Upper lobe of right lung (tissue), 1 donor: ENCODE results near the gene ZFR. TPM values are rescaled to one million over a fixed set of nuclear protein-coding genes. Genes with fewer than 3 reads are reported as not detected.

Experiments
- ATAC-seq: fragments of 200-7000 bp; cut with Tn5 transposase; one replicate; pipeline ENCODE4 v1.9.1; 2020; ENCODE audit warnings: mild to moderate bottlenecking, moderate library complexity
- DNase-seq: peaks from one replicate; pipeline ENCODE4 v3.0.0-alpha.2; 2020
- H3K27ac ChIP-seq: fragments of 200-600 bp; one replicate; pipeline ENCODE4 v1.8.0; 2022
- H3K27me3 ChIP-seq: fragments of 200-600 bp; one replicate; pipeline ENCODE4 v1.8.0; 2022; ENCODE audit warnings: mild to moderate bottlenecking
- H3K36me3 ChIP-seq: fragments of 200-600 bp; one replicate; pipeline ENCODE4 v1.8.0; 2022
- H3K4me1 ChIP-seq: fragments of 200-600 bp; one replicate; pipeline ENCODE4 v1.8.0; 2022
- H3K4me3 ChIP-seq: fragments of 200-600 bp; one replicate; pipeline ENCODE4 v1.8.0; 2022; ENCODE audit warnings: mild to moderate bottlenecking
- H3K9me3 ChIP-seq: fragments of 200-600 bp; one replicate; pipeline ENCODE4 v1.8.0; 2022
- CTCF ChIP-seq: fragments of 200-600 bp; IDR thresholded peaks from one replicate; pipeline ENCODE4 v1.8.0; 2022; ENCODE audit warnings: antibody characterized with exemption
- intact Hi-C: fragments of 100-400 bp; cut with DNase I; formaldehyde crosslinking; loops from one replicate; pipeline ENCODE4 v1.11.0; 2022
- total RNA-seq: library from RNA; stranded (reverse); fragmentation: NEBNext Ultra II Directional; extraction: Animal tissue kit (Norgen Biotek cat#: 25700); gene quantifications from one replicate; pipeline ENCODE4 v1.2.1, GENCODE V29; 2021
- donor health status: DM: no; HTN: yes; CAD: no; lungs with severe emphysema.

ZFR gene
- total RNA-seq, 1 donor from 2014 or later: 60.4 TPM

DNA sequence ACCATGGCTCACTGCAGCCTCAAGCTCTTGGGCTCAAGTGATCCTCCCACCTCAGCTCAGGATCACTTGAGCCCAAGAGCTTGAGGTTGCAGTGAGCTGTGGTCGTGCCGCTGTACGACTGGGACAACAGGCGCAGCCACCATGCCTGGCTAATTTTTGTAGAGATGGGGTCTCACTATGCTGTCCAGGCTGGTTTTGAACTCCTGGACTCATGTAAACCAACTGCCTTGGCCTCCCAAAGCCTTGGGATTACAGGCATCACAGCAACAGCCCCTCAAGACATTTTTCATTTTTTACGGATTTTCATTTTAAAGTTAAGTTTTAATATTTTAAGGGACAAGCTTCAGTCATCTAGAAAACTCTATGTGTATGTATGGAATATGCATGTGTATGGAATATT is 78.9 kb downstream of the ZFR start:
- no peak for DNase-seq
- Histone ChIP-seq H3K4me3 (no peak overlapping the region), H3K36me3 (peaks cover 65% of the 10 kb centered on the region), H3K27ac (no peak overlapping the region), H3K9me3 (no peaks in the 10 kb centered on the region), H3K4me1 (no peaks in the 10 kb centered on the region), H3K27me3 (no peaks in the 10 kb centered on the region)
- no peak for ATAC-seq
- no peak for TF ChIP-seq CTCF
- intact Hi-C loops: no loop called here

GRCh38 chr5:32363030-32363429 is 81.5 kb downstream of the ZFR start:
- no peak for ATAC-seq
- no peaks in the 10 kb centered on the region for H3K9me3 ChIP-seq
- H3K27me3 ChIP-seq: no peaks in the 10 kb centered on the region
- no peak overlapping the region for H3K27ac ChIP-seq
- peaks cover 60% of the 10 kb centered on the region for H3K36me3 ChIP-seq
- DNase-seq: no peak
- no peaks in the 10 kb centered on the region for H3K4me1 ChIP-seq
- TF ChIP-seq CTCF: no peak
- intact Hi-C loops: no loop called here
- no peak overlapping the region for H3K4me3 ChIP-seq

GRCh38 chr5:32362527-32362926 is 82.0 kb downstream of the ZFR start:
- Histone ChIP-seq H3K4me1 (no peaks in the 10 kb centered on the region), H3K4me3 (no peak overlapping the region), H3K27me3 (no peaks in the 10 kb centered on the region), H3K27ac (no peak overlapping the region), H3K36me3 (peaks cover 61% of the 10 kb centered on the region), H3K9me3 (no peaks in the 10 kb centered on the region)
- DNase-seq: no peak
- intact Hi-C loops: no loop called here
- ATAC-seq: no peak
- no peak for TF ChIP-seq CTCF

DNA sequence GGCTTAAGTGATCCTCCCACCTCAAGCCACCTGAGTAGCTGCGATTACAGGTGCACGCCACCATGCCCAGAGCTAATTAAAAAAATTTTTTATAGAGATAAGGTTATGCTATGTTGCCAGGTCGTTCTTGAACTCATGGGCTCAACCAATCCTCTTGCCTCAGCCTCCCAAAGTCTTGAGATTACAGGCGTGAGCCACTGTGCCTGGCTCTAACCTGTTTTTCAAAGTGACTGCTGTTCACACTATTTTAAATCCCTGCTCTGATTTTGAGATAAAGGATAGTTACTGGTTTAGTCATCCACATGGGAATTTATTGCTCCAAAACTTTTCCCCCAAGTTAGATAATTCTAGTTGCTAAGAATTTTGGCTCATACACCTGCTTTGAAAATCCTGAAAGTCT is 83.6 kb downstream of the ZFR start:
- no peak overlapping the region for H3K4me3 ChIP-seq
- peaks cover 68% of the 10 kb centered on the region for H3K36me3 ChIP-seq
- no peak for ATAC-seq
- no peak for TF ChIP-seq CTCF
- no peaks in the 10 kb centered on the region for H3K27me3 ChIP-seq
- H3K4me1 ChIP-seq: no peaks in the 10 kb centered on the region
- H3K9me3 ChIP-seq: no peaks in the 10 kb centered on the region
- no peak overlapping the region for H3K27ac ChIP-seq
- no peak for DNase-seq
- intact Hi-C loops: no loop called here

- peaks cover 82% of the 10 kb centered on the region for H3K36me3 ChIP-seq
- no peak overlapping the region for H3K27ac ChIP-seq
- no peak for TF ChIP-seq CTCF
- no peak overlapping the region for H3K4me3 ChIP-seq
- no peaks in the 10 kb centered on the region for H3K27me3 ChIP-seq
- DNase-seq (no peak), ATAC-seq (no peak)
- H3K4me1 ChIP-seq: no peaks in the 10 kb centered on the region
- H3K9me3 ChIP-seq: no peaks in the 10 kb centered on the region
- intact Hi-C loops: no loop called here
Measured at GRCh38 chr5:32358611-32359010, 85.9 kb downstream of the ZFR start.

DNA sequence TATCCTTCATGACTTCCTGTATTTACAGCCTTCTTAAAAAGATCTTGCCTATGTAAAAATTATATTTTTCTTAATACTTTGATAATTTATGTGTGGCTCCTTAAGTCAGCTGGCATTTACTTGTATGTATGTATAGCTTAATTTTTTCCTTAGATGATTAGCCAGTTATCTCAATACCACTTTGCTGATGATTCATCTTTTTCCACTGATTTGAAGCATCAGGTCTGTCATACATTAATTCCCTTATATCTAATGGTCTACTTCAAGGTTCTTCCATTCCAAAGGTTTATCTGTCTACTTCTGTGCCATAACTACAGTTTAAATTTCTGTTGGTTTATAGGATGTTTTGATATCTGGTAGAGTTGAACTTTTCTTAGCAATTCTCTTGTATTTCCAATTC is 86.9 kb downstream of the ZFR start:
- DNase-seq (no peak), ATAC-seq (no peak)
- no peak for TF ChIP-seq CTCF
- no peaks in the 10 kb centered on the region for H3K9me3 ChIP-seq
- H3K27ac ChIP-seq: no peak overlapping the region
- H3K27me3 ChIP-seq: no peaks in the 10 kb centered on the region
- no peaks in the 10 kb centered on the region for H3K4me1 ChIP-seq
- peaks cover 75% of the 10 kb centered on the region for H3K36me3 ChIP-seq
- intact Hi-C loops: no loop called here
- no peak overlapping the region for H3K4me3 ChIP-seq
